GM21825 (cell line): ENCODE results near the gene SYNDIG1.

Experiments used
- ATAC-seq: cut with Tn5 transposase; IDR thresholded peaks from one replicate; pipeline ENCODE4 v1.9.1; 2021; ENCODE audit warnings: mild to moderate bottlenecking, moderate library complexity; ENCODE audit not compliant: unreplicated experiment

SYNDIG1 gene

GRCh38 chr20:24669701-24670100 is 200.3 kb downstream of the SYNDIG1 start:
- no peak for ATAC-seq

GRCh38 chr20:24670341-24670872 is 201.0 kb downstream of the SYNDIG1 start:
- ATAC-seq, result no peak

- no peak for ATAC-seq
Measured at GRCh38 chr20:24670981-24671380, 201.6 kb downstream of the SYNDIG1 start.

- ATAC-seq, result no peak
Measured at GRCh38 chr20:24672181-24672880, 202.9 kb downstream of the SYNDIG1 start.

- no peak for ATAC-seq
Measured at GRCh38 chr20:24672886-24673677, 203.7 kb downstream of the SYNDIG1 start.

- ATAC-seq, result no peak
Measured at GRCh38 chr20:24673678-24674570, 204.5 kb downstream of the SYNDIG1 start.

- ATAC-seq, result no peak
Measured at GRCh38 chr20:24674921-24675605, 205.6 kb downstream of the SYNDIG1 start.

- no peak for ATAC-seq
Measured at GRCh38 chr20:24675651-24676352, 206.4 kb downstream of the SYNDIG1 start.

GRCh38 chr20:24676353-24676977 is 207.0 kb downstream of the SYNDIG1 start:
- no peak for ATAC-seq

GRCh38 chr20:24676978-24677370 is 207.5 kb downstream of the SYNDIG1 start:
- no peak for ATAC-seq

- no peak for ATAC-seq
Measured at GRCh38 chr20:24677626-24678315, 208.3 kb downstream of the SYNDIG1 start.

GRCh38 chr20:24678351-24679106 is 209.1 kb downstream of the SYNDIG1 start:
- ATAC-seq, result no peak

- ATAC-seq, result no peak
Measured at GRCh38 chr20:24679448-24680047, 210.1 kb downstream of the SYNDIG1 start.

- no peak for ATAC-seq
Measured at GRCh38 chr20:24681634-24682495, 212.4 kb downstream of the SYNDIG1 start.

GRCh38 chr20:24682496-24682985 is 213.1 kb downstream of the SYNDIG1 start:
- no peak for ATAC-seq

- ATAC-seq, result no peak
Measured at GRCh38 chr20:24683676-24684075, 214.2 kb downstream of the SYNDIG1 start.
